OCI-LY1 (cell line): ENCODE results near the gene DENND4A.

Source experiments
- EZH2 ChIP-seq: fragments of 200-600 bp; sonication (generic), shearing (Covaris generic); IDR thresholded peaks from 2 replicates; pipeline ENCODE4 v1.8.0; 2017; ENCODE audit warnings: borderline replicate concordance, mixed run types, mild to moderate bottlenecking, antibody characterized with exemption, low read length, moderate library complexity, mixed read lengths
- TF ChIP-seq, protein P1 (sequence below): fragments of 200-600 bp; sonication (generic), shearing (Covaris generic); IDR thresholded peaks from 2 replicates; pipeline ENCODE4 v1.5.1; 2017; ENCODE audit warnings: mild to moderate bottlenecking, antibody characterized with exemption, low read length, moderate library complexity, mixed read lengths

DNA sequence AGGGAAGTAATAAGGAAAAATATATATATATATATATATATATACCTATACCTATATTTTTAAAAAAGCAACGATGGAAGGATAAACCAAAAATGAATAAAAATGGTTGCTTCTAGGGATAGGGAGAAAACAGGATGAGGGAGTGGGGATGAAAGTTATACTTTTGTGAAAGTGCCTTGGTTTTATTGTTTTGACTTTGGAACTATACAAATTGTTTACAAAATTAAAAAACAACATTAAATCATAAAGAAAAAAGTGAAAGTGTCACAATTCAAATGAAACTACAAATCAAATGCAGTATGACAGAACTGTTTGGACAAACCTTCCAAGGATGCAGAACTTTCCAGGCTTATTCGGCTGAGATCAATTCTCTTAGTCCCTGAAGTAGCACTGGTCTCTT lies 116.0 kb downstream of the DENND4A start:
- TF ChIP-seq, protein P1, sequence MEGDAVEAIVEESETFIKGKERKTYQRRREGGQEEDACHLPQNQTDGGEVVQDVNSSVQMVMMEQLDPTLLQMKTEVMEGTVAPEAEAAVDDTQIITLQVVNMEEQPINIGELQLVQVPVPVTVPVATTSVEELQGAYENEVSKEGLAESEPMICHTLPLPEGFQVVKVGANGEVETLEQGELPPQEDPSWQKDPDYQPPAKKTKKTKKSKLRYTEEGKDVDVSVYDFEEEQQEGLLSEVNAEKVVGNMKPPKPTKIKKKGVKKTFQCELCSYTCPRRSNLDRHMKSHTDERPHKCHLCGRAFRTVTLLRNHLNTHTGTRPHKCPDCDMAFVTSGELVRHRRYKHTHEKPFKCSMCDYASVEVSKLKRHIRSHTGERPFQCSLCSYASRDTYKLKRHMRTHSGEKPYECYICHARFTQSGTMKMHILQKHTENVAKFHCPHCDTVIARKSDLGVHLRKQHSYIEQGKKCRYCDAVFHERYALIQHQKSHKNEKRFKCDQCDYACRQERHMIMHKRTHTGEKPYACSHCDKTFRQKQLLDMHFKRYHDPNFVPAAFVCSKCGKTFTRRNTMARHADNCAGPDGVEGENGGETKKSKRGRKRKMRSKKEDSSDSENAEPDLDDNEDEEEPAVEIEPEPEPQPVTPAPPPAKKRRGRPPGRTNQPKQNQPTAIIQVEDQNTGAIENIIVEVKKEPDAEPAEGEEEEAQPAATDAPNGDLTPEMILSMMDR = no peak
- TF ChIP-seq EZH2 = no peak
